Right ventricle myocardium inferior (tissue), 1 donor: ENCODE results near the gene CYP11A1. TPM values are rescaled to one million over a fixed set of nuclear protein-coding genes. Genes with fewer than 3 reads are reported as not detected.
A peak's percentile ranks its signal among the peaks of the same experiment; 100 is the strongest.

Experiments used
- ATAC-seq: fragments of 200-7000 bp; cut with Tn5 transposase; one replicate; pipeline ENCODE4 v1.9.1; 2020; ENCODE audit warnings: mild to moderate bottlenecking, moderate library complexity
- DNase-seq: peaks from one replicate; pipeline ENCODE4 v3.0.0; 2021; ENCODE audit errors: missing footprints
- intact Hi-C: fragments of 100-400 bp; cut with DNase I; formaldehyde crosslinking; loops from one replicate; pipeline ENCODE4 v1.11.0; 2022
- long read RNA-seq: library from polyadenylated mRNA; unstranded; transcript quantifications from one replicate; pipeline ENCODE4 v2.0.0, GENCODE V29; 2021
- total RNA-seq: library from RNA; stranded (reverse); fragmentation: NEBNext Ultra II Directional; extraction: Animal tissue kit (Norgen Biotek cat#: 25700); gene quantifications from one replicate; pipeline ENCODE4 v1.2.1, GENCODE V29; 2021
- donor health status: DM: no; HTN: yes; CAD: no; lungs with severe emphysema.

CYP11A1 gene
- total RNA-seq, result 0.24 TPM
- long read RNA-seq, partial matches to known transcripts, result 0 of 1 reads
- long read RNA-seq, other reads (novel, unspliced or antisense), result 1 of 1 reads

DNA sequence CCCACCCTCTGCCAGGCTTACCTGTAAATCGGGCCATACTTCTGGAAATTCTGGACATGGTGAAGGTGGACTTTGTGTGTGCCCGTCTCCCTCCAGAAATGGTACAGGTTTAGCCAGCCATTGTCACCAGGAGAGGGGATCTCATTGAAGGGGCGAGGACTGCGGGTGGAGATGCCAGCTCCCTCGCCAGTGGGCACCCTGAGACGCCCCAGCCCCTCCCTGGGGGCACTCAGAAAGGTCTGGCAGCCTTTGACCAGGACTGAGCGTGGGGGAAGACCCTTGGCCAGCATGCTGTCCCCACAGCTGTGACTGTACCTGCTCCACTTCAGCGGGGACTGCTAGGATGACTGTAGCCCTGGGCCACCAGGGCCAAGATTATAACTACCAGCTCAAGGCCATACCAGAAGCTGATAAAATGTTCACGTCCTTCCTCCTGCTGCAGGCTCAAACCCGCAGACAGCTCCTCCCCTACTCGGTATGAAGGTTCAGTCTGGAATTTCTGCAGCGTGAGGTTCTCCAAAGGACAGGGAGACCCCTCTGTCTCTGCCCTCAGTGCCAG, at the start of gene CYP11A1:
TSS of gene CYP11A1 (minus strand) at position 351 of the 559 bp plus-strand sequence. CDS start at position 290, 61 bp downstream.
- ATAC-seq (no peak), DNase-seq (no peak)
- intact Hi-C loops, result no loop called here

DNA sequence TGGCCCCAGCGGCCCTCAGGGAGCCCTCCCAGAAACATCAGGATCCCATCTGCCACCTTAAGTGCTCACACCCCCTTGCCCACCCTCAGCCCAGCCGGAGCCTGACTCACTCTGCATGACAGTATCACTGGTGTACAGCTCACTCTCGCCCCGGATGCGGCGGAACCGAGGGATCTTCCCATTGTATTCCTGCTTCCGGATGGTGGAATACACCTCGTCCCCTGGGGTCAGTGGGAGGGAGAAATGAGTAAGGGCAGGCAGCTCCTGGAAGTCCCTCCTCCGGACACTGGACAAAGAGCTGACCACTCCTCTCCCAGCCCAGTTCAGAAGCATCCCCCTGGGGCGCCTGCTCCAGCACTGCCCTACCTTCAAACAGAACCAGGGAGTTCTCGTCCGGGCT, 49.8 kb upstream of the CYP11A1 start:
- no peak for DNase-seq
- intact Hi-C loops, result no loop called here
- peak; percentile 20 for ATAC-seq

DNA sequence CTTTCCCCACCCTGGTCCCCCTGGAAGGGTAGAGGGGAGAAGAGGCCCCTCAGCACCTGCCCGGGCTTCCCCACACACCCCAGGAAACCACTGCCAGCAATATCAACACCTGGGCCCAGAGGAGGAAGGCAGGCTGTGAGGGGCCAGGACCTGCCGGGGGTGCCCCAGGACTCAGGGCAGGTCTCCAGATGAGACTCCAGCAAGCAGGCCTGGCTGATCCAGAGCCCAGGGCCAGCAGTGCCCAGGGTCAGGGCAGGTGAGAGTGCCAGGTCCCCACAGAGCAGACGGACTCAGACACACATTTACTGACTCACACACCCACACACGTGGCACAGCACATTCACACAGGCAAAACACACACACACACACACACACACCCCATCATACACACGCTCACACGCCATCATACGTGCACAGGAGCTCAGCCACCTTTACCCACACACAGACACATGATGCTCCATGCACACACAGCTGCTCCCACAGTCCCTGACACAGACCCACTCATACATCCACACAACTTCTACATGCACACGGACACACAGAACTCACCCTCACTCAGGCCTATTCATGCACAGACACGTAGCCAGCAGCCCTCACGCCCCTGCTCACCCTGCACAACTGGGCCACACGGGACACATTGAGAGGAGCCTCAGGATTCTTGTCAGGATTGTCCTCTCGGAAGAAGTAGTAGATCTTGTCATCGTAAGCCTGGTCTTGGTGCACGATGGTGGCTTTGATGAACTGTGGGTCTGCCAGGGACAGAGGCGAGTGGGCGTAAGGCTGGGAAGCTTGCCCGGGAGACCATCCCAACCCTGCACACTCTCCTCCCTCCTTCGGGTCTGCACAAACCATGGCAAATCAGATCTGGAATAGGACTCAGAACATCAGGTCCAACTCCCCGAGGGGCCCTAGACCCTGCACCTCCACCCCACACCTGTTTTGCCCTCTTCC, 48.8 kb upstream of the CYP11A1 start:
- ATAC-seq (no peak), DNase-seq (no peak)
- intact Hi-C loops, result no loop called here

DNA sequence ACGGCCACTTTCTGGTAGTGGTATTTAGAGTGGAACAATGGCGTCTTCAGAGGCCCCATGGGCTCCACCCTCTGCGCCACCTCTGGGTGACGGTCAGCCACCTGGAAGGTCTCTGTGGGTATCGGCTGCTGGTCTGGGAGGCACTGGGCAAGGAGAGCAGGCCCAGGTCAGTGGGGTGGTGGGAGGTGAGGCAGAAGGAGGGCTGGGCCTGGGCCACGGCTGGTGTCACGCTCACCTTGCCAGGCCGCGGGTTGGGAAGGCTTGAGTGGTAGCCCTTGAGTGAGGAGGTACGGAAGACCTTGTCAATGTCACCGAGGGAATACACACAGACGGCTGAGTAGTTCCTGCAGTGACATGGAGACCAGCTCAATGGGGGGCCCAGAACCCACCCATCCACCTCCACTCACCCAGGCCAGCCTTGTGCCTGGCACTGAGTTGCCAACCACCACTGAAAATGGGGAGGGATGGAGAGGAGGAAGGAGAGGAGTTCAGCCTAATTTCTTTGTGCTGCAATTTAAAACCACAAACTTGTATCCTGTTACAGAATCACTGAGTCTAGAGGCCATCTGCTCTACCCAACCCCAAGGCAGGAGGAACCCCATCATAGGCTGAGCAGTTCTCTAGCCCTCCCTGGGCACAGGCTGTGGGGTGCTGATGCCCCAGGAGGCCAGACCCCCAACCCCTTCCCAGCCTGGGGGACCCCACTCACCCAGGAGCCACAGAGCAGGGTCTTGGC, 47.3 kb upstream of the CYP11A1 start:
- intact Hi-C loops, result no loop called here
- ATAC-seq, result no peak
- no peak for DNase-seq

DNA sequence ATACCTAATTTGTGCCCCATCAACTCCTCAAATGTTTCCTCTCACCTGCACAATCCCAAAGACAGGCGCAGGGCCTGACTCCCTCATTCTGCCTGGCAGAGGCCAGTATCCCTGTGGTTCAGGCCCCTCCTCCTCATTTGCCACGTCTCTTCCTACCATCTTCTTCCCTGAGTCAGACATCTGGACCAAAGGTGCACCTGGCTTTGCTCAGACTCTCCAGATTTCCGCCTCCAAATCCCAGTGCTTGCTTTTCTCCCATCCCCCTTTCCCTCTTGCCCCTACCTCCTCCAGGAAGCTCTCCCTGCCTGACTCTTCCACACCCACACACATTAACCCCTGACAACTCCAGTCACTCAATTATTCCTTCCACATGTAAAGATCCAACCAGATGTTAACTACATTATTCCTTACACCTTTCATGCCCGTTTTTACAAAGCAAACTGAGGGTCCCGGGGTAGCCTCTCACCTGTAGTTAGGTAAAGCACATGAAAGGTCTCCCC, 46.7 kb upstream of the CYP11A1 start:
- DNase-seq (no peak), ATAC-seq (no peak)
- intact Hi-C loops, result no loop called here

DNA sequence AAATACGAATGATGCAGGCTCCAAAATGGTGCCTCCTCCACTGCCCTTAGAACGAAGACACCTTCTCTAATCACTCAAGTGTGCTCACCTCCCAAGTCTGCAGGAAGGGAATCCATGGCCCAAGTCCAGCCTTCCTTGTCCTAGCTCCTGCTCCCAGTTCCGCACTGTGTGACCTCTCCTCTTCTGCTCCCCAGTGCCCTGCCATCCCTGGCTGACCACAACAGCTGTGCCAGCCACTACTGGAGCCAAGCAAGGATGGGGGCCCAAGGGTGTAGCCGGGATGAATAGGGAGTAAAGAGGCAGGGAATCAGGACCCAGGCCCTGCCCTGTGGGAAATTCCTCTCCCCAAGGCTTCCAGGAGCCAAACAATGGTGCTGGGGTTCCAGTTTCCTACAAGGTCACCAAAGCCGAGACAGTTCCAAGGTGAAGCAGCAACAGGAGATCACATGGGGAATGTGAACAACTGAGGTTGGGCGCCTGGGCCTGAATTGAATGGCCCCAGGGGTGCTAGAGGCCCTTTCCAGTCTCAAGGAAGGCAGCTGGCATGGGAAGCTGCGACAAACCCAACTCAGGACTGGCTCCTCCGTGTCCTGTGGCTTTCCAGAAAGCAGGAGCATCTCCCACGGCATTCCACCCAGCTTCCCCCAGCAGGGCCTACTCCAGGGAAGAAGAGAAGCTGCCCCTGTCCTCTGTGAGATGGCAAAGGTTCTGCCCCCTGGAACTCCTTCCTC, 46.1 kb upstream of the CYP11A1 start:
- ATAC-seq (no peak), DNase-seq (no peak)
- intact Hi-C loops, result no loop called here

DNA sequence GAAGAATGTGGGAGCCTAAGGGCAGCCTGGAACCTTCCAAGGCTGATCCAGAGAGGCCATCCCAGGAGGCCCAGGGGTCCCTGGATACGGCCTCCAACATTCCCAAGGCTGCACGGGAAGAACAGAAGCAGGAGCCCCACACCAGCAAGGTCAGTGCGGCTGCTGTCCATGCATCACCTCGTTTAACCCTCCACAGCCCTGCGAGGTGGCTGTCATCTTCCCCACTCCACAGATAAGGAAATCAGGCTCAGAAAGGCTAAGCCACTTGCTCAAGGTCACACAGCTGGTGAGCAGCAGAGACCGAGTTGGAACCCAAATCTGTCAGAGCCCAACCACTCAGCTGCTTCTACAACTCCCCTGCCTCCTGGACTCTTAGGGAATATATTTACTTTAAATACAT, 44.7 kb upstream of the CYP11A1 start:
- DNase-seq (no peak), ATAC-seq (no peak)
- intact Hi-C loops, result no loop called here

DNA sequence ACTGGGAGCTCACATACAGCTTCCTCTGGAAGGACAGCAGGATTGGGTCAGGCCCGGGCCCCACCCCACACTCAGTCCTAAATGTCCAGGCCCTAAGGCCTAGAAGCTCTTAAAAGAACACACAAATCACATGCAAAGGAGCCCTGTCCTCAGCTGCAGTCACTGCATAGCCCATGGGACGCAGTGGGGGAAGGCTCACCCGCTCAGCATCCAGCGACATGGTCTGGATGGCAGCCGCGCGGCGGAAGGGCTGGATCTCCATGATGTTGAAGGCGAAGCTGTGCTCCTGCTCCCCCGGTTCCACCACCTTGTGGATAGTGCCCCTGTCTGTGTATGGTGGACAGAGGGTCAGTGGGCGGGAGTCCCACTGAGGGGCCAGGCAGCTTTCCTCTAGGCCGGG, 44.2 kb upstream of the CYP11A1 start:
- ATAC-seq (no peak), DNase-seq (no peak)
- intact Hi-C loops, result no loop called here

DNA sequence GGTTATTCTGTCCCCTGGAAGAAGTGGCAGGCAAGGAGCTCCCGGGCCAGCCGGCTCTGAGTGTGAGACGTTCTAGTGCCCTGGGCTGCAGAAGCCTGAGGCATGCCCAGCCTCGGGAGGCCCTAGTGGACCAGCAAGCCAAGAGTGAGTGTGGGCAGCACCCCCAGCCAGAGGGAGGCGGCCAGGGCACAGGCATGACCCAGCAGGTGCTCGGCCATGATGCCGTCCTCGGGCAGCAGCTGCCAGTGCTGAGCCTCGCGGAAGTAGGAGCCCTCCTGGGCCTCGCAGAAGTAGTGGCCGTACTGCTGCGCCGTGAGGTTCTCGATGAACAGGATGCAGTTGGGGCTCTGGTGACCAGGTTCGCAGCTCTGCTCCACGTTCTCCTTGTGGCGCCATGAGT, 43.1 kb upstream of the CYP11A1 start:
- ATAC-seq, result no peak
- no peak for DNase-seq
- intact Hi-C loops, result no loop called here

DNA sequence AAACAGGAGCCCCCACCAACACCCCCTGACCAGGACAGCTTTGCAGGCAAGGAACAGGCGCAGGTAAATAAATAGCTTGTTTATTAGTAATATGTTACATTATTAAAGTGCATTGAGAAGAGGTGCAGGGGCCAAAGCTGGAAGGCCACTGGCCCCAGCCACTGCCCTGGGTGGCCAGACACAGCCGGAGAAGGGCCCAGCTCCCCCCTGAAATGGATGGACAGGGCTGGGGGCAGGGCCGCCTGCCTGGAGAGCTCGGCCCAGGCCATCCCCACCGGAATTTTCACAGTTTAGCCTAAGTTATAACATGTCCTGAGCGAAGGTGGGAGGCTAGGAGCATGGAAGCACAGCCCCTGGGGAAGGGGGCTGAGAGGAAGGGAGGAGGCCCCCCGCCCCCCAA, 41.8 kb upstream of the CYP11A1 start:
- intact Hi-C loops, result no loop called here
- no peak for DNase-seq

DNA sequence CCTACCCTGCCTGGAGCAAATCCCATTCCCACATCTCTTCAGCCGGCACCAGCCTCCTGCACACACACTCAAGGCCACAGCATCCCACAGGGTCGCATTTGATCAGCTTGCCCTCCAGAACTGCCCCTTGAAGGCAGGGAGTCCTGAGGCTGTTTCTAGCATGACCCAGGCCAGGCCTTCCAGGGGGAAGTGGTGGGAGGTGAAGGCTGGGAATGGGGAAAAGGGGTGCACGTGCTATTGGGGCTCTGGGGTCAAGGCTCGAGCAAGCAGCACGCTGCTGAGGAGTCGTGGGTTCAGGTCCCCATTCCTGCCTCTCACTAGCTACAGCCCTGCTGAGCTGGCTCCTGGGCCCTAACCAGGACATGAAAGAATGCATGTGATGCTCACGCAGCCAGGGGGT, 41.4 kb upstream of the CYP11A1 start:
- DNase-seq, result no peak
- intact Hi-C loops, result no loop called here
- ATAC-seq, result no peak

More for the DNA sequence above, 41.8 kb upstream of the CYP11A1 start:
- ATAC-seq, result no peak

DNA sequence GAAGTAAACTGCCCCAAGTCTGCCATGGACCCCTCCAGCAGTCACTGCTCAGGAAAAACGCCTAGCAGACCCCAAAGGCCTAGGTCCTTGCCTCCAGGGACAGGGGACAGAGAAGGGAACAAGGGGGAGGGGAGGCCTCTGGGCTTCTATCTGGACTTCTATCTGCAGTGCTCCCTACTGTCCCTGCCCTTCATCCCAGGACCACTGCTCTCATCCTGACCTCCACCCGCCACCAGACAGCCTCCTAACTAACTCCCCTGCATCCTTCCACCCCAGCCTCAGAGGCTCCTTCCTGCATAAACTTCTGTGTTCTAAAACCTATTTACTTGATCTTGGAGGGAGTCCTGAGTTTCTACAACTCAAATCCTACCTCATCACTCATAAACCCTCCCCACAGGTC, 40.9 kb upstream of the CYP11A1 start:
- no peak for ATAC-seq
- intact Hi-C loops, result no loop called here
- no peak for DNase-seq

DNA sequence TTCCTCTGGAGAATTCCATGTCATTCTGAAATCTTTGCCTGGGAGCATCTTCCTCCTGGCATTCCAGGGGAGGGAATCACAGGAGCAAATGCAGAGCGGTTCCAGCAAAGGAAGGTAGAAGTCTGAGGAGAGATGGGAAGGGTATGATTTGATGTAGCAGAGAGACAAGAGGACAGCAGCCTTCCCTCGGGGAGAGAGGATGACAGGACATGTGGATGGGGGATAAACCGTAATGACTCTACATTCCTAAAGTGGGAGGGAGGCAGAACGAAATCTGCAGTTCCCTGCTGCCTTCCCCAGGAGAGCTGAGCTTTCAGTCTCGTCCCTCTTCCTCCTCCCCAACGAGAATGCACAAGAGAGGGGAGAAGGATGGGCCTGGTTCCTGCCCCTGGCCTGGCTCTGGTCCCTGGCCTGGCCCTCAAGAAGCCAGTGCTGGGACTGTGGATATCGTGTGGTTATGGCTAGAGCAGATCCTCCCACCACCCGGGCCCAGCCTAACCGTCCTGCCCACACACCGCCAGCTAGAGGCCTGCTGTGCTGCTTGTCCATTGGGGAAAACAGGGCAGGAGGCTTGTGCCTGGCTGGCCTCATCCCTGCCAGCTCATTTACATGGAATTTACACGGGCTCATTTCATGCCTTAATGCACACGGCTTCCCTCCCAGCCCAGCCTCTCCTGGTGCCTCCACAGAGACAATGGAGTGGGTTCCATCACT, 39.7 kb upstream of the CYP11A1 start:
- ATAC-seq (no peak), DNase-seq (no peak)
- intact Hi-C loops, result no loop called here

DNA sequence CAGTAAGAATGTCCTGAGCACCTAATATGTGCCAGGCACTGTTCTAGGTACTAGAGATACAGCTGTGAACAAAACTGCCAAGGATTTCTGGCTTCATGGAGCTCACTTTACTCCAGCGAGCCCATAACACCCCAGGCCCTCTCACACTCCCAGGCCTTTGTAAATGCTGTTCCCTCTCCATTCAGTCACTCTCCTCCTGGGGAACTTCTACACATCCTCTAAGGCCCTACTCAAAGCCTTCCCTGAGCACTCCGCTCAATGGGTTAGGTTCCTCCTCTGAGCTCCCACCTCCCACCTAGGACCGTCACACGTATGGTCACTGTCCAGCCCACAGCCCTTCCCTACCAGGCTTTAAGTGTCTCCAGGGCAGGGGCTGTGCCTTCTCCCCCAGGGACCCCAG, 39.1 kb upstream of the CYP11A1 start:
- no peak for ATAC-seq
- DNase-seq, result no peak
- intact Hi-C loops, result no loop called here

DNA sequence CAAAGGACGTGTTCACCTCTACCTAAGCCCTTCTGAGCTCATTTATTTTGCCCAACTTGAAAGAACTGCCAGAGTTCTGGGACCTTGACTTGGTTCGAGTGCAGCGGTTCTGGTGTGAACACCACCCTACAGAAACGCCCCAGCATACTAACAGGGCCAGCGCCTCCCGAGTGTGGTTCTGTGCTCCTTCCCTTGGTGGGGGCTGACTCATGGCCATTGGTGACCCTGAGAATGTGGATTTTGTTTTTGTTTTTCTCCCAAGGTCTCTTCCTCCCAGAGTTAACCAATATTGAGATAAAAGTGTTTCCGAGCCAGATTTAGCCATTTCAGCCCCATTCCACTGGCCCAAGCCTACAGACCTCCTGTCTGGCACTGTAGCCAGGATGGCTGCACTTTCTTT, 38.4 kb upstream of the CYP11A1 start:
- DNase-seq (no peak), ATAC-seq (no peak)
- intact Hi-C loops, result no loop called here

DNA sequence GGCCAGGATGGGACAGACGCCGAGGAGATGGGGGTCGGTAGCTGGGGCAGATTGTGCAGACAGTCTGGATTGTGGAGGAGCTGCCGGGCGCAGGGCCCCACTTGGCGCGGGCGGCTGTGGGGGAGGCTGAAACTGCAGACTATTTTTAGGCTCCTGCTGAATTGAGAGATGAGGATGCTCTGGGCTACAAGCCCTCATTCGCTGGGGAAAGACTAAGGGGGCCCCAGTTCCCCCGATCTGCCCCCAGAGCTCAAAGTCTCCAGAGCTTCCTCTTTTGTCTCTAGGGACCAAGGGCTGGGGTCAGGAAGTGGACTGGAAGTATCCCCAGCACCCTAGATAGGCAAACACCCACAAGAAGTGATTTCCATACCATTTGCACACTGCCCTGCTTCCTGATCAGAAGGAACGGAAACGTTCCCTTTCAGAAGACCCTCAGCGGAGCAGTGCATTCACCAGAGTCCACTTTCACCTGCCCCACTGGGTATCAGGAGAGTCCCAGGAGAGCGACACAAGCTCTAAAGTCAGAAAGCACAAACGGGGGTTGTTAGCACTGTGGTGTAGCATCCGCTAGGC, 36.6 kb upstream of the CYP11A1 start:
- ATAC-seq (no peak), DNase-seq (no peak)
- intact Hi-C loops, result no loop called here

DNA sequence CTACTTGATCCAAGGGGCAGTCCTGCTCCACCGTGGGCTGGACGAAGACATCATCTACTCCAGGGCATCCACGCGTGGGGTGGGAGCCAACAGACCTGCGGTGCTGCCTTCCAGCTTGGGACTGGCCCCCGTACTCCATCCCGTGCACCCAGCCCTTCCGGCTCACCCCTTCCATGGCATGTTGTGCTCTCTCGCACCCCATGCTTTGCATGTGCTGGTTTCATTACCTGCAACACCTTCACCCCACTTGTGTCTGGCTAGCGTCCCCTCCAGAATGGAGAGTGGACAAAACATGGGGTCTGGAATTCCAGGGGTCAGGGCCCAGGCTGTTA, 36.1 kb upstream of the CYP11A1 start:
- intact Hi-C loops, result no loop called here
- DNase-seq (no peak), ATAC-seq (no peak)
